Measurements from ENCODE around the gene GNAO1. TPM values are rescaled to one million over a fixed set of nuclear protein-coding genes. Genes with fewer than 3 reads are reported as not detected.
"Not testable (repeated sequence)": the region's sequence is repeated elsewhere in the genome, so short reads cannot be mapped to it uniquely, and the experiment has no call there.

GNAO1 gene
- total RNA-seq, 1 donor from 2014 or later = not detected

DNA sequence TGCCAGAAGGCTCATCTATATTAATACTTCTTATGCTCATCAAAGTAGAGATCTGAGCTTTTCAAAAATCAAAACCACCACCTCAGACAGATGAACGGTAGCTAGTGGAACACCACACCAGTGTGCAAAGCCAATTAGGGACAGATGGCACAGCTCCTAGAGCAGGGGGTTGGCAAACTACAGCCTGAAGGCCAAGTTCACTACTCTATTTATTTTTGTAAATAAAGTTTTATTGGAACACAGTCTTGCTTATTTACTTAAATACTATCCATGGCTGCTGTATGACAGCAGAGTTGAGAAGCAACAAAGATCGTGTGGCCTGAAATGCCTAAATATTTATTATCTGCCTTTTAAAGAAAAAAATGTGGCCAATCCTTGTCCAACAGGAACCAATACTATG, 177.3 kb downstream of the GNAO1 start:
- no peak for DNase-seq

DNA sequence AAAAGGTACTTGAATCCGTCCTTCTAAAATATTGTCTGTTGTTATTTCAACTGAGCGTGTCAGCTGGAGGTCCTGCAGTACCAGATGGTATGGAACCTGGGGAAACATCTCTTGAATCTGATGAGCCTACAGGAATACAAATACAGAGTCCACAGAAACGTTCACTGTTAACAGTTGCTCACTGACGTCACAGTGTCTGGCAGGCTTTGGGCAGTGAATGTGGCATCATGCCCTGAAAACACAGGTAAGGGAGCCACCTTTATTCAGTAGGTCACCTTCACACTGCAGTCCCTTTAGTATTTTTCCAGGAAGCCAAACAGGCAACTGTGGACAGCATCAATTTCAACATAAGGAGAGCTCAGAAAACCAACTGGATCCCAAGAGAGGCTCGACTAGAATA, 177.9 kb downstream of the GNAO1 start:
- no peak for DNase-seq

GRCh38 chr16:56370185-56370874, 179.0 kb downstream of the GNAO1 start:
- DNase-seq = peak; percentile 29

GRCh38 chr16:56370875-56371659, 179.8 kb downstream of the GNAO1 start:
- peak; percentile 41 for DNase-seq

- no peak for DNase-seq
These were observed 180.3 kb downstream of the GNAO1 start for GRCh38 chr16:56371660-56371937.

DNA sequence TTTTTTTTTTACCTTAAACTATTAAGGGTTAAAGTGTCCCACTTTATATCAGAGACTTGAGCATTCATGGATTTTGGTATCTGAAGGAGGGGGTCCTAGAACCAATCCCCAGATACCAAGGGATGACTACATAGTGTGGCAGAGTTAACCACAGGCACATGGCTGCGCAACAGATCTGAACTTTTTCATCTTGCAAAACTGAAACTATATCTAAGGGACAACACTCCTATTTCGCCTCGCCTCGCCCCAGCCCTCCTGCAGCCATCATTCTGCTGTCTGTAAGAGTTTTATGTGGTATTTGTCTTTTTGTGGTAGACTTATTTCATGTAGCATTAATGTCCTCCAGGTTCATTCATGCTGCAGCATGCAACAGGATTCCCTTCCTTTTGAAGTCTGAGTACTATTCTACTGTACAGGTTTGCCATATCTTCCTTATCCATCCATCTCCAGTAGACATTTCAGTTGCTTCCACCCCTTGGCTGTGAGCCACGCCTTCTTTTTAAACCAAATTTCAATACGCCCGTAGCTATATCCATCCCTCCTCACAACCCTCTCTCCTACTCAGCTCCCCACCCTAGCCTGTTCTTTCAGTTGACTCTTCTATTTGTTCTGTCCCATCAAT, 180.8 kb downstream of the GNAO1 start:
- DNase-seq = no peak

GRCh38 chr16:56373003-56373402, 181.7 kb downstream of the GNAO1 start:
- DNase-seq = no peak

GRCh38 chr16:56375792-56376191, 184.5 kb downstream of the GNAO1 start:
- DNase-seq = not testable (repeated sequence)

- not testable (repeated sequence) for DNase-seq
These were observed 187.8 kb downstream of the GNAO1 start for GRCh38 chr16:56379044-56379443.

GRCh38 chr16:56380778-56381485, 189.6 kb downstream of the GNAO1 start:
- DNase-seq = not testable (repeated sequence)

DNA sequence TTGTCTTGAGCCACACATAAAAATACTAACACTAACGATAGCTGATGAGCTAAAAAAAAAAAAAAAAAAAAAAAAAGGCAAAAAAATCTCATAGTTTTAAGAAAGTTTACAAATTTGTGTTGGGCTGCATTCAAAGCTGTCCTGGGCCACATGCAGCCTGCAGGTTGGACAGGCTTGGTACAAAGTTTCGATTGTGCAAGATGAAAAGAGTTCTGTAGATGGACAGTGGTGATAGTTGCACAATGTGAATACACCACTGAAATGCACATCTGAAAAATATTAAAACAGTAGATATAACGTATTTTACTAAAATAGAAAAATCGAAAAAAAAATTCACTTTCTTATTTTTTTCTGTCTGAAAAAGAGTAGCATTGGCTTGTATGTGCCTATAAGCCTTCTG, 191.2 kb downstream of the GNAO1 start:
- no peak for DNase-seq

- DNase-seq = no peak
These were observed 191.6 kb downstream of the GNAO1 start for GRCh38 chr16:56382901-56383355.

- DNase-seq = no peak
These were observed 192.9 kb downstream of the GNAO1 start for GRCh38 chr16:56384074-56384721.

DNA sequence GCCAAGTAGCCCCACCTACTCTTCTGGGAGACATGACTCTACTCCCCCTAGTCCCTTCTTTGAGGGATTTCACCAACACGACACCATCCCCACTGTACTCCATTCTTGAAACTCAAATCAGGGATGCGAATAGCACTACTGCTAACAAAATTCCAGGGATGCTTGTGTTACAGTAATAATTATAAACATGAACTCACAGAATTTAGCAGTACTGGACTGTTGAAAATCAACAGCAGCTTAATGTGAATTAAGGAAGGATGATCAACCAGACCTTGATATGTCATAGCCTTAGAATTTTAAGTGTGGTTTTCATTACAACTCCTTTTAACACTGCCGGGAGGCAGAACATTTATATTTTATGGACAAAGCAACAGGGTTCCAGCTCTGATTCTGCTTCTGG, 196.1 kb downstream of the GNAO1 start:
- DNase-seq = no peak

DNA sequence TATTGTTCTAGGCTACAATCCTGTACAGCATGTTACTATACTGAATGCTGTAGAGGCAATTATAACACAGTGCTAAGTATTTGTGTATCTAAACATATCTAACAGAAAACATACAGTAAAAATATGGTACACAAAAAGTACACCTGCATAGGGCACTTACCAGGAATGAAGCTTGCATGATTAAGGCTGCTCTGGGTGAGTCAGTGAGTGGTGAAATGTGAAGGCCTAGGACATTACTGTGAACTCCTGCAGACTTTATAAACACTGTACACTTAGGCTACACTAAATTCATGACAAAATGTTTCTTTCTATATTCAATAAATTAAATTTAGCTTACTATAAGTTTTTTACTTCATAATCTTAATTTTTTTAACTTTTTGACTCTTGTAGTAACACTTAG, 196.9 kb downstream of the GNAO1 start:
- DNase-seq = no peak

DNA sequence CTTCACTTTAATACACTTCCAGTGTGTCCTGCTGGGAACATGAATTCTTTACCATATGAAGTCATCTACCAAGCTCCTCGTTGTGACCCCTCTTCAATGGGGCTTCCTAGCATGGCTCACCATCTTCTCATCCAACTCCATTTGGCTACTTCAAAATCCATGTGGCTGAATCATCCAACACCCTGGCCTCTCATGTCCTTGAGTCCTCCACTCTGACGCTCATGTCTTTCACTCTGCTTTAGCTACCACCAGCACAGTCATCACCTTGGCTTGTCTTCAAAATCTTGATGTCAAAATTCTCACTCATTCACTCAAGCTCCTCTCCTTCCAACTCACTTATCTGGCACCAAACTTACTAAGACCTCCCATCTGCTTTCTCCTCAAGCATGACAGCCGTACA, 198.3 kb downstream of the GNAO1 start:
- DNase-seq = no peak

DNA sequence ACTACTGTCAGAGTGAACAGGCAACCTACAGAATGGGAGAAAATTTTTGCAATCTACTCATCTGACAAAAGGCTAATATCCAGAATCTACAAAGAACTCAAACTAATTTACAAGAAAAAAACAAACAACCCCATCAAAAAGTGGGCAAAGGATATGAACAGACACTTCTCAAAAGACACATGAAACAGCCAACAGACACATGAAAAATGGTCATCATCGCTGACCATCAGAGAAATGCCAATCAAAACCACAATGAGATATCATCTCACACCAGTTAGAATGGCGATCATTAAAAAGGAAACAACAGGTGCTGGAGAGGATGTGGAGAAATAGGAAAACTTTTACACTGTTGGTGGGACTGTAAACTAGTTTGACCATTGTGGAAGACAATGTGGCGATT, 205.4 kb downstream of the GNAO1 start:
- not testable (repeated sequence) for DNase-seq

- no peak for DNase-seq
These were observed 207.8 kb downstream of the GNAO1 start for GRCh38 chr16:56399047-56399446.

DNA sequence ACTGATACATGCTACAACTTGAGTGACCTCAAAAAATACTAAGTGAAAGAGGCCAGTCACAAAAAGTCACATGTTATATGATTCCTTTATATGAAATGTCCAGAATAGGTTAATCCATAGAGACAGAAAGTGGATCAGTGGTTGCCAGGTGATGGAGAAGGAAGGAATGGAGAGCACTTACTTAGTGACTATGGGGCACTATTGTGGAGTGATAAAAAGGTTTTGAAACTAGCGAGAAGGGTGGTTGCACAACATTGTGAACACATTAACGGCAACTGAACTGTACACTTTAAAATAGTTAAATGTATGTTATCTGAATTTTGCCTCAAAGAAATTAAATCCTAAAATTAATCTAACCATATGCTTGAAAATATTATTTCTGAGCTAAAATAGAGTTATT, 208.2 kb downstream of the GNAO1 start:
- no peak for DNase-seq

- DNase-seq = no peak
These were observed 209.2 kb downstream of the GNAO1 start for GRCh38 chr16:56400458-56400857.

GRCh38 chr16:56401482-56401881, 210.2 kb downstream of the GNAO1 start:
- DNase-seq = peak; percentile 28

DNA sequence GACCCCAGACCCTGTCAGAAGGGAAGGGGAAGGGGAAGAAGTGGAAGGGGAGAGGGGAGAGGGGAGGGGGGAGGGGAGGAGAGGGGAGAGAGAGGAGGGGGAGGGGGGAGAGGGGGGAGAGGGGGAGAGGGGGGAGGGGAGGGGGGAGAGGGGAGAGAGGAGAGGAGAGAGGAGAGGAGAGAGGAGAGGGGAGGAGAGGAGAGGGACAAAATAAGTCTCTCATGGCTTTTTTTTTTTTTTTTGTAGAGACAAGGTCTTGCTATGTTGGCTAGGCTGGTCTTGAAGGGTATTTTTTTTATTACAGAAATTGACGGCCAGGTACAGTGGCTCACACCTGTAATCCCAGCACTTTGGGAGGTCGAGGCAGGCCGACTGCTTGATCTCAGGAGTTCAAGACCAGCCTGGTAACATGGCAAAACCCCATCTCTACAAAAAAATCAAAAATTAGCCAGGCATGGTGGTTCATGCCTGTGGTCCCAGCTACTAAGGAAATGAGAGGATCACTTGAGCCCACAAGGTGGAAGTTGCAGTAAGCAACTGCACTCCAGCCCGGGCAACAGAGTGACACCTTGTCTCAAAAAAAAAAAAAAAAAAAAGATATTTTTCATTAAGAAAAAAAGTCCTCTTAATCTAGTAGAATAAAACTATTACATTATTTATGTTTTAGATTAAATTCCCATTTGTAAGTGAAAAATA, 214.8 kb downstream of the GNAO1 start:
- no peak for DNase-seq

All from dermis blood vessel endothelial cell (primary cell).